Measurements from ENCODE around the gene USP22. TPM values are rescaled to one million over a fixed set of nuclear protein-coding genes. Genes with fewer than 3 reads are reported as not detected.

USP22 gene
- total and polyA plus RNA-seq, 9 donors, result 75.2 to 246 (median 197) TPM

- no peaks in the 10 kb centered on the region for H3K4me1 ChIP-seq (ENCODE audit: insufficient read depth)
- no peaks in the 10 kb centered on the region for H3K9me3 ChIP-seq
- H3K4me3 ChIP-seq, result no peak overlapping the region
- intact Hi-C loops (cut with DNase I), result no loop called here
- no peak overlapping the region for H3K27ac ChIP-seq
- H3K27me3 ChIP-seq, result no peaks in the 10 kb centered on the region
- WGBS, 3 donors, result 61 to 71% (median 66%) methylated on average over 4 of the region's 4 CpGs
- no peaks in the 10 kb centered on the region for H3K36me3 ChIP-seq
- DNase-seq, result no peak
- no peak for TF ChIP-seq EP300 (IDR thresholded peaks at IDR 0.05)
- TF ChIP-seq POLR2A (IDR thresholded peaks at IDR 0.05), result no peak
- TF ChIP-seq, protein P1, sequence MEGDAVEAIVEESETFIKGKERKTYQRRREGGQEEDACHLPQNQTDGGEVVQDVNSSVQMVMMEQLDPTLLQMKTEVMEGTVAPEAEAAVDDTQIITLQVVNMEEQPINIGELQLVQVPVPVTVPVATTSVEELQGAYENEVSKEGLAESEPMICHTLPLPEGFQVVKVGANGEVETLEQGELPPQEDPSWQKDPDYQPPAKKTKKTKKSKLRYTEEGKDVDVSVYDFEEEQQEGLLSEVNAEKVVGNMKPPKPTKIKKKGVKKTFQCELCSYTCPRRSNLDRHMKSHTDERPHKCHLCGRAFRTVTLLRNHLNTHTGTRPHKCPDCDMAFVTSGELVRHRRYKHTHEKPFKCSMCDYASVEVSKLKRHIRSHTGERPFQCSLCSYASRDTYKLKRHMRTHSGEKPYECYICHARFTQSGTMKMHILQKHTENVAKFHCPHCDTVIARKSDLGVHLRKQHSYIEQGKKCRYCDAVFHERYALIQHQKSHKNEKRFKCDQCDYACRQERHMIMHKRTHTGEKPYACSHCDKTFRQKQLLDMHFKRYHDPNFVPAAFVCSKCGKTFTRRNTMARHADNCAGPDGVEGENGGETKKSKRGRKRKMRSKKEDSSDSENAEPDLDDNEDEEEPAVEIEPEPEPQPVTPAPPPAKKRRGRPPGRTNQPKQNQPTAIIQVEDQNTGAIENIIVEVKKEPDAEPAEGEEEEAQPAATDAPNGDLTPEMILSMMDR (IDR thresholded peaks at IDR 0.05), result no peak
Measured at GRCh38 chr17:20970329-20970728, 72.5 kb downstream of the USP22 start.

DNA sequence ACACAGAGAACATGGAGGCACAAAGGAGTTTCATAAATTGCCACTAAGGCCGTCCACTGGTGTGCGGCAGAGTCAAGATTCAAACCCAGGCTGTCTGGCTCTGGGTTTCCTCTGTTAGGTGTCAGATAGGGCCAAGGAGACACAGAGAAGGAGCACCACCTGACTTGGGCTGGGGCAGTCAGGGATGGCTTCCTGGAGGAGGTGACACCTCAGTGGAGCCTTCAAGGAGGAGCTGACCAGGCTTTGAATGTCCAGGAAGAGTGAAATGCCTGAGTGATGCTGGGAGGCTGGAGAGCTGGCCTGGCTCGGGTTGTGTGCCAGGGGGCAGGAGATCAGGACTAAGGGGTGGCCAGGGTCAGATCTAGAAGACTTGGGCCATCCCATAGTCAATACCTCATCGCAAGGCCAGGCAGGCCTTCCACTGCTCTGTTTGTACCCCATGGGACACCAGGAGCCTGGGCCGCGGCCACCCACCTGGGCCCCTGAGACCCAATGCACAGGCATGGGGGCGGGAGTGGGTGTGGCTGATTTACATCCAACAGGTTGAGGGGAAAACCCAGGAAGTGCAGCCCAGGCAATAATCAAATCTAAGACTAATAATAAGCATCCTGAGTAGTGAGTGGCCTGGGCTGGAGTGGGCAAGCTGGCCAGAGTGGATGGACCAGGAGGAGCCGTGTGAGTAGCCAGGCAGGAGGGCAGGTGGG lies 73.7 kb downstream of the USP22 start:
- DNase-seq, result no peak
- Histone ChIP-seq H3K36me3 (no peaks in the 10 kb centered on the region), H3K4me1 (ENCODE audit: insufficient read depth) (no peaks in the 10 kb centered on the region), H3K4me3 (no peak overlapping the region), H3K27ac (no peak overlapping the region), H3K27me3 (no peaks in the 10 kb centered on the region), H3K9me3 (no peaks in the 10 kb centered on the region)
- TF ChIP-seq EP300 (IDR thresholded peaks at IDR 0.05) (no peak), POLR2A (IDR thresholded peaks at IDR 0.05) (no peak)
- TF ChIP-seq, protein P1 (IDR thresholded peaks at IDR 0.05), result no peak
- intact Hi-C loops (cut with DNase I), result no loop called here
- WGBS, 3 donors, result 95 to 99% (median 95%) methylated on average over 8 of the region's 8 CpGs

DNA sequence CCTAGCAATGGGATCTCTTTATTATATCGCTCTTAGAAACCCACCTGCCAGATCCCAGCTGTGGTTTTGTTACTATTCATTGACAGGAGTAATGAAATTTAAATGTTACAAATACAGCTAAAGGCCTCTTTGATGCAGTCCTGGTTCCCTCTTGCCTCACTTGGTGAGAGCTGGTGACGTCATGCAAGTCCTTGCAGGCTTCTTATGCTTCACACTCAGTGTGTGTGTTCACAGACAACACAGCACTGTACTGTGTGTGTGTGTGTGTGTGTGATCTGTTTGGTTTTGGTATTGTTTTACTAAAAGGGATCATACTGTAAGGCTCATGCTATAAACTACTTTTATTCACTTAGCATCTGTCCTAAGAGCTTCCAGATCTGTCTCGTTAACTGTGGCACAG lies 75.0 kb downstream of the USP22 start:
- WGBS, 3 donors, result 86 to 99% (median 87%) methylated on average over 3 of the region's 3 CpGs
- intact Hi-C loops (cut with DNase I), result no loop called here
- TF ChIP-seq EP300 (IDR thresholded peaks at IDR 0.05), result no peak
- TF ChIP-seq, protein P1 (IDR thresholded peaks at IDR 0.05), result no peak
- TF ChIP-seq POLR2A (IDR thresholded peaks at IDR 0.05), result no peak

DNA sequence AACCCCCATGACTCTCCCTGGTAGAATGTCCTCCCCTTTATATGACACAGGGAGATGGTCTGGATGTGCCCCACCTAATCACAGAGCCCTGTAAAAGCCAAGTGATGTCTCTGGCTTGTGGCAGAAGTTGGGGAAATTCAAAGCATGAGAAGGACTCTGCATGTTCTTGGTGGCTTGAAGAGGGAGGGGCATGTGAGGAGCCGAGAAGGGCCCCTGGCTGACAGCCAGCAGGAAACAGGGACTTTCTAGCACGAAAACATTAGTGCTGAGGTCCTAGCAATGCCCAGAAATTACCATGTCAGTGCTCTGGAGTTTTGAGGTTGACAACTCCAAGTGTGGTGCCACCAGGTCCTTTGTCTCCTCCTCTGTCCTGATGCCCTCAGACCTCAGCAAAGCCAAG lies 75.9 kb downstream of the USP22 start:
- WGBS, 3 donors, result 46 to 58% (median 56%) methylated on average over 2 of the region's 2 CpGs
- no peaks in the 10 kb centered on the region for H3K4me1 ChIP-seq (ENCODE audit: insufficient read depth)
- no peak for DNase-seq
- intact Hi-C loops (cut with DNase I), result no loop called here
- no peaks in the 10 kb centered on the region for H3K27me3 ChIP-seq
- TF ChIP-seq EP300 (IDR thresholded peaks at IDR 0.05), result no peak
- TF ChIP-seq POLR2A (IDR thresholded peaks at IDR 0.05), result no peak
- TF ChIP-seq, protein P1 (IDR thresholded peaks at IDR 0.05), result no peak
- no peaks in the 10 kb centered on the region for H3K36me3 ChIP-seq
- H3K9me3 ChIP-seq, result no peaks in the 10 kb centered on the region
- no peak overlapping the region for H3K27ac ChIP-seq
- H3K4me3 ChIP-seq, result no peak overlapping the region

More for the DNA sequence above, 75.0 kb downstream of the USP22 start:
- Histone ChIP-seq H3K27me3 (no peaks in the 10 kb centered on the region), H3K4me1 (ENCODE audit: insufficient read depth) (no peaks in the 10 kb centered on the region), H3K4me3 (no peak overlapping the region), H3K36me3 (no peaks in the 10 kb centered on the region), H3K27ac (no peak overlapping the region), H3K9me3 (no peaks in the 10 kb centered on the region)
- DNase-seq, result no peak
